ENCODE results near the gene TSPAN15.

DNA sequence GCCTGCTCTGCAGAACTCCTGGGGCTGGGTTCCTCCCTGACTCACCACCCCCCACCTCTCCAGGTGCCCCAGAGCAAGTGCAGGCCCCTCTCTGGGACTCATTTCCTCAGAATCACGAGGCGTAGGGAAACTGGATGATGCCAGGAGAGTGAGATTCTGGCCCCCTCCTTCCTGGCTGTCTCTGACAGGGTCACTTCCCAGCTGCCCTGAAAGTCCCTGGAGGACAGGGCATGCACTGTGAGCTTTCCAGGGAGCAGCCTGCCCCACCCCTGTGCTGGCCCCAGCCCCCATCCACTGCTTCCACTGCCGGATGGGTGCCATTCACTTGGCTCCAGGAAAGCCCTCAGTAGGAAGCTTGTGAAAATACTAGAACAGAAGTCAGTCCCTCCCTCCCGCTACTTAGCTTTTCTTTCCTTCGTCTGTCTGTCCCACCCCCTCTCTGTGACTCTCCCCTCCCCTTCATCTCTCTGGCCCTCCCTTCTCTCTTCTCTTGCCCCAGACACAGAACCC is 44.9 kb upstream of the TSPAN15 start:
- no peak for TF ChIP-seq CREB1 (CRISPR knock-in tag; IDR thresholded peaks at IDR 0.05)
- TF ChIP-seq, protein P1, sequence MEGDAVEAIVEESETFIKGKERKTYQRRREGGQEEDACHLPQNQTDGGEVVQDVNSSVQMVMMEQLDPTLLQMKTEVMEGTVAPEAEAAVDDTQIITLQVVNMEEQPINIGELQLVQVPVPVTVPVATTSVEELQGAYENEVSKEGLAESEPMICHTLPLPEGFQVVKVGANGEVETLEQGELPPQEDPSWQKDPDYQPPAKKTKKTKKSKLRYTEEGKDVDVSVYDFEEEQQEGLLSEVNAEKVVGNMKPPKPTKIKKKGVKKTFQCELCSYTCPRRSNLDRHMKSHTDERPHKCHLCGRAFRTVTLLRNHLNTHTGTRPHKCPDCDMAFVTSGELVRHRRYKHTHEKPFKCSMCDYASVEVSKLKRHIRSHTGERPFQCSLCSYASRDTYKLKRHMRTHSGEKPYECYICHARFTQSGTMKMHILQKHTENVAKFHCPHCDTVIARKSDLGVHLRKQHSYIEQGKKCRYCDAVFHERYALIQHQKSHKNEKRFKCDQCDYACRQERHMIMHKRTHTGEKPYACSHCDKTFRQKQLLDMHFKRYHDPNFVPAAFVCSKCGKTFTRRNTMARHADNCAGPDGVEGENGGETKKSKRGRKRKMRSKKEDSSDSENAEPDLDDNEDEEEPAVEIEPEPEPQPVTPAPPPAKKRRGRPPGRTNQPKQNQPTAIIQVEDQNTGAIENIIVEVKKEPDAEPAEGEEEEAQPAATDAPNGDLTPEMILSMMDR (IDR thresholded peaks at IDR 0.05), result no peak
- TF ChIP-seq, protein P2, sequence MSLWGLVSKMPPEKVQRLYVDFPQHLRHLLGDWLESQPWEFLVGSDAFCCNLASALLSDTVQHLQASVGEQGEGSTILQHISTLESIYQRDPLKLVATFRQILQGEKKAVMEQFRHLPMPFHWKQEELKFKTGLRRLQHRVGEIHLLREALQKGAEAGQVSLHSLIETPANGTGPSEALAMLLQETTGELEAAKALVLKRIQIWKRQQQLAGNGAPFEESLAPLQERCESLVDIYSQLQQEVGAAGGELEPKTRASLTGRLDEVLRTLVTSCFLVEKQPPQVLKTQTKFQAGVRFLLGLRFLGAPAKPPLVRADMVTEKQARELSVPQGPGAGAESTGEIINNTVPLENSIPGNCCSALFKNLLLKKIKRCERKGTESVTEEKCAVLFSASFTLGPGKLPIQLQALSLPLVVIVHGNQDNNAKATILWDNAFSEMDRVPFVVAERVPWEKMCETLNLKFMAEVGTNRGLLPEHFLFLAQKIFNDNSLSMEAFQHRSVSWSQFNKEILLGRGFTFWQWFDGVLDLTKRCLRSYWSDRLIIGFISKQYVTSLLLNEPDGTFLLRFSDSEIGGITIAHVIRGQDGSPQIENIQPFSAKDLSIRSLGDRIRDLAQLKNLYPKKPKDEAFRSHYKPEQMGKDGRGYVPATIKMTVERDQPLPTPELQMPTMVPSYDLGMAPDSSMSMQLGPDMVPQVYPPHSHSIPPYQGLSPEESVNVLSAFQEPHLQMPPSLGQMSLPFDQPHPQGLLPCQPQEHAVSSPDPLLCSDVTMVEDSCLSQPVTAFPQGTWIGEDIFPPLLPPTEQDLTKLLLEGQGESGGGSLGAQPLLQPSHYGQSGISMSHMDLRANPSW (CRISPR knock-in tag; conservative IDR thresholded peaks at IDR 0.05; ENCODE audit: low read depth), result no peak
- TF ChIP-seq, protein P3, sequence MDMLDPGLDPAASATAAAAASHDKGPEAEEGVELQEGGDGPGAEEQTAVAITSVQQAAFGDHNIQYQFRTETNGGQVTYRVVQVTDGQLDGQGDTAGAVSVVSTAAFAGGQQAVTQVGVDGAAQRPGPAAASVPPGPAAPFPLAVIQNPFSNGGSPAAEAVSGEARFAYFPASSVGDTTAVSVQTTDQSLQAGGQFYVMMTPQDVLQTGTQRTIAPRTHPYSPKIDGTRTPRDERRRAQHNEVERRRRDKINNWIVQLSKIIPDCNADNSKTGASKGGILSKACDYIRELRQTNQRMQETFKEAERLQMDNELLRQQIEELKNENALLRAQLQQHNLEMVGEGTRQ (CRISPR knock-in tag; IDR thresholded peaks at IDR 0.05), result no peak
- TF ChIP-seq, protein P4, sequence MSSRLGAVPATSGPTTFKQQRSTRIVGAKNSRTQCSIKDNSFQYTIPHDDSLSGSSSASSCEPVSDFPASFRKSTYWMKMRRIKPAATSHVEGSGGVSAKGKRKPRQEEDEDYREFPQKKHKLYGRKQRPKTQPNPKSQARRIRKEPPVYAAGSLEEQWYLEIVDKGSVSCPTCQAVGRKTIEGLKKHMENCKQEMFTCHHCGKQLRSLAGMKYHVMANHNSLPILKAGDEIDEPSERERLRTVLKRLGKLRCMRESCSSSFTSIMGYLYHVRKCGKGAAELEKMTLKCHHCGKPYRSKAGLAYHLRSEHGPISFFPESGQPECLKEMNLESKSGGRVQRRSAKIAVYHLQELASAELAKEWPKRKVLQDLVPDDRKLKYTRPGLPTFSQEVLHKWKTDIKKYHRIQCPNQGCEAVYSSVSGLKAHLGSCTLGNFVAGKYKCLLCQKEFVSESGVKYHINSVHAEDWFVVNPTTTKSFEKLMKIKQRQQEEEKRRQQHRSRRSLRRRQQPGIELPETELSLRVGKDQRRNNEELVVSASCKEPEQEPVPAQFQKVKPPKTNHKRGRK (CRISPR knock-in tag; IDR thresholded peaks at IDR 0.05; ENCODE audit: borderline replicate concordance), result no peak
- no peak for TF ChIP-seq MYBL2 (CRISPR knock-in tag; IDR thresholded peaks at IDR 0.05)
- TF ChIP-seq, protein P5, sequence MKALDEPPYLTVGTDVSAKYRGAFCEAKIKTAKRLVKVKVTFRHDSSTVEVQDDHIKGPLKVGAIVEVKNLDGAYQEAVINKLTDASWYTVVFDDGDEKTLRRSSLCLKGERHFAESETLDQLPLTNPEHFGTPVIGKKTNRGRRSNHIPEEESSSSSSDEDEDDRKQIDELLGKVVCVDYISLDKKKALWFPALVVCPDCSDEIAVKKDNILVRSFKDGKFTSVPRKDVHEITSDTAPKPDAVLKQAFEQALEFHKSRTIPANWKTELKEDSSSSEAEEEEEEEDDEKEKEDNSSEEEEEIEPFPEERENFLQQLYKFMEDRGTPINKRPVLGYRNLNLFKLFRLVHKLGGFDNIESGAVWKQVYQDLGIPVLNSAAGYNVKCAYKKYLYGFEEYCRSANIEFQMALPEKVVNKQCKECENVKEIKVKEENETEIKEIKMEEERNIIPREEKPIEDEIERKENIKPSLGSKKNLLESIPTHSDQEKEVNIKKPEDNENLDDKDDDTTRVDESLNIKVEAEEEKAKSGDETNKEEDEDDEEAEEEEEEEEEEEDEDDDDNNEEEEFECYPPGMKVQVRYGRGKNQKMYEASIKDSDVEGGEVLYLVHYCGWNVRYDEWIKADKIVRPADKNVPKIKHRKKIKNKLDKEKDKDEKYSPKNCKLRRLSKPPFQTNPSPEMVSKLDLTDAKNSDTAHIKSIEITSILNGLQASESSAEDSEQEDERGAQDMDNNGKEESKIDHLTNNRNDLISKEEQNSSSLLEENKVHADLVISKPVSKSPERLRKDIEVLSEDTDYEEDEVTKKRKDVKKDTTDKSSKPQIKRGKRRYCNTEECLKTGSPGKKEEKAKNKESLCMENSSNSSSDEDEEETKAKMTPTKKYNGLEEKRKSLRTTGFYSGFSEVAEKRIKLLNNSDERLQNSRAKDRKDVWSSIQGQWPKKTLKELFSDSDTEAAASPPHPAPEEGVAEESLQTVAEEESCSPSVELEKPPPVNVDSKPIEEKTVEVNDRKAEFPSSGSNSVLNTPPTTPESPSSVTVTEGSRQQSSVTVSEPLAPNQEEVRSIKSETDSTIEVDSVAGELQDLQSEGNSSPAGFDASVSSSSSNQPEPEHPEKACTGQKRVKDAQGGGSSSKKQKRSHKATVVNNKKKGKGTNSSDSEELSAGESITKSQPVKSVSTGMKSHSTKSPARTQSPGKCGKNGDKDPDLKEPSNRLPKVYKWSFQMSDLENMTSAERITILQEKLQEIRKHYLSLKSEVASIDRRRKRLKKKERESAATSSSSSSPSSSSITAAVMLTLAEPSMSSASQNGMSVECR (CRISPR knock-in tag; IDR thresholded peaks at IDR 0.05; ENCODE audit: borderline replicate concordance), result no peak
- no peak for TF ChIP-seq EMX1 (CRISPR knock-in tag; IDR thresholded peaks at IDR 0.05)
- TF ChIP-seq ESRRA (CRISPR knock-in tag; IDR thresholded peaks at IDR 0.05; ENCODE audit: borderline replicate concordance), result no peak
- TF ChIP-seq TEAD4 (CRISPR knock-in tag; IDR thresholded peaks at IDR 0.05), result no peak
- TF ChIP-seq, protein P6, sequence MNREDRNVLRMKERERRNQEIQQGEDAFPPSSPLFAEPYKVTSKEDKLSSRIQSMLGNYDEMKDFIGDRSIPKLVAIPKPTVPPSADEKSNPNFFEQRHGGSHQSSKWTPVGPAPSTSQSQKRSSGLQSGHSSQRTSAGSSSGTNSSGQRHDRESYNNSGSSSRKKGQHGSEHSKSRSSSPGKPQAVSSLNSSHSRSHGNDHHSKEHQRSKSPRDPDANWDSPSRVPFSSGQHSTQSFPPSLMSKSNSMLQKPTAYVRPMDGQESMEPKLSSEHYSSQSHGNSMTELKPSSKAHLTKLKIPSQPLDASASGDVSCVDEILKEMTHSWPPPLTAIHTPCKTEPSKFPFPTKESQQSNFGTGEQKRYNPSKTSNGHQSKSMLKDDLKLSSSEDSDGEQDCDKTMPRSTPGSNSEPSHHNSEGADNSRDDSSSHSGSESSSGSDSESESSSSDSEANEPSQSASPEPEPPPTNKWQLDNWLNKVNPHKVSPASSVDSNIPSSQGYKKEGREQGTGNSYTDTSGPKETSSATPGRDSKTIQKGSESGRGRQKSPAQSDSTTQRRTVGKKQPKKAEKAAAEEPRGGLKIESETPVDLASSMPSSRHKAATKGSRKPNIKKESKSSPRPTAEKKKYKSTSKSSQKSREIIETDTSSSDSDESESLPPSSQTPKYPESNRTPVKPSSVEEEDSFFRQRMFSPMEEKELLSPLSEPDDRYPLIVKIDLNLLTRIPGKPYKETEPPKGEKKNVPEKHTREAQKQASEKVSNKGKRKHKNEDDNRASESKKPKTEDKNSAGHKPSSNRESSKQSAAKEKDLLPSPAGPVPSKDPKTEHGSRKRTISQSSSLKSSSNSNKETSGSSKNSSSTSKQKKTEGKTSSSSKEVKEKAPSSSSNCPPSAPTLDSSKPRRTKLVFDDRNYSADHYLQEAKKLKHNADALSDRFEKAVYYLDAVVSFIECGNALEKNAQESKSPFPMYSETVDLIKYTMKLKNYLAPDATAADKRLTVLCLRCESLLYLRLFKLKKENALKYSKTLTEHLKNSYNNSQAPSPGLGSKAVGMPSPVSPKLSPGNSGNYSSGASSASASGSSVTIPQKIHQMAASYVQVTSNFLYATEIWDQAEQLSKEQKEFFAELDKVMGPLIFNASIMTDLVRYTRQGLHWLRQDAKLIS (CRISPR knock-in tag; IDR thresholded peaks at IDR 0.05; ENCODE audit: borderline replicate concordance), result no peak

Data from WTC11 (cell line).